Choroid plexus epithelial cell (primary cell): ENCODE measurements around the gene PARD3B.

Experiments
- DNase-seq: peaks from one replicate; pipeline ENCODE4 v3.0.0-alpha.2; 2010; ENCODE audit warnings: low read depth
- H3K4me3 ChIP-seq: 2 replicates; pipeline ENCODE4 v1.5.1; 2011; ENCODE audit warnings: low read depth, mild to moderate bottlenecking, control low read depth, low read length, moderate library complexity
- CTCF ChIP-seq: conservative IDR thresholded peaks from 2 replicates; pipeline ENCODE4 v1.5.1; 2011; ENCODE audit warnings: low read depth, mild to moderate bottlenecking, control low read depth, inconsistent platforms, low read length, moderate library complexity

Gene PARD3B

DNA sequence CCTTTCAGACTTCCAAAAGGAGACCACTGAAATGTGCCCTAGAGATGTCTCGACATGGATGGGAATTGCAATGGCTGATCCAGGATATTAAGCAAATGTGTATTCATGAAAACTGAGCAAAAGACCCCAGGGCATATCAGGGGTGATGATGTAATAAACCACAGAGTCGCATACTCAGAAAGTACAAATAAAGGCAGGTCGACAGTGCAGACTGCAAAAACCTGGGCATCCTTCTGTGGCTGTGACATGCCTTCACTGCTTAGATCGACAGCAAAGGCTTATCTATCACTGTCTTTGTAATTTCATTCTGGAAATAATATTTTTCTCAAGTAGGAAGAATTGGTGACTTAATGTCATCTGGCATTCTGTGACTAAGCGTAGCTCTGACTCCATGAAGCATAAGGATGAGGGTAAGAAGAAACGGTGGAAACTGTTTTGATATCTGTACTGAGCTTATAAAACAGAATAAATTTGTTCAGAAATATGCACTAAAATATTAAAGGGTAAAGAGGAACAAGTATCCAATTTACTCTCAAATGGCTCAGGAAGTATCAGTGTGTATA lies 1021.4 kb downstream of the PARD3B start:
- no peak overlapping the region for H3K4me3 ChIP-seq
- no peak for TF ChIP-seq CTCF
- DNase-seq, result no peak

DNA sequence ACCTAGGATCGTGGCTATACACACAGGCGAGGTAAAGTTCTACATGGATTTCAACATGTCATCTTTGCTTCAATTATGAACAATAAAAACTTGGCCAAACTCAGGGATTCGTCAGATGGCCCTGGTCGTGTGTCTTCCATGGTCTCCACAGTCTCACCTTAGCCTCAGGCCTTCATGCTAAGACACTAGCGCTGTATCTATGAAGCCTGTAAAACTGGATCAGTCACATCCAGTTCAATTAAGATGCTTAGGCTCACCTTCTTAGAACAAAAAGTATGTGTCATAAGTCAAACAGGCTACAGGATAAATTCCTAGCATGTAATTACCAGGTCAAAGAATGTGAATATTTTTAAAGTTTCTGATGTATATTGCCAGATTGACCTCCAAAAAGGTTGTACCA lies 1023.3 kb downstream of the PARD3B start:
- no peak for DNase-seq
- no peak for TF ChIP-seq CTCF
- no peak overlapping the region for H3K4me3 ChIP-seq

DNA sequence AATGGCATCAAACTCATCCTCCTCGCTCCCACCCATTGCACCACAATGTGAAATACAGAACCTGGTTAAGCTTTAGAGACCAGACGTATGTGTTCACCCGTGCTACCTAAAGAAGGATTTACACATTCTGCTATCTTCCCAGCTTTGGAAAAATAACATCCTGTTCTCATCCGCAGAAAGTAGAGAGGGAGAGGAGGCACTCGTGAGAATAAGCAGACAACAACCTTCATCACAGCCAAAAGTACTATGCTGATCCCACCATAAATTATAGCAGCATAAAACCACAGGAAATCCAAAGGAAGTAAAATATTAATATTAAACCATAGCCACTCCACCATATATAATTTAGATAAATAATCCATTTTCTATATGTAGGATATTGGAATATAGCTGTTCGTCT lies 1025.4 kb downstream of the PARD3B start:
- no peak for TF ChIP-seq CTCF
- DNase-seq, result no peak
- no peak overlapping the region for H3K4me3 ChIP-seq

DNA sequence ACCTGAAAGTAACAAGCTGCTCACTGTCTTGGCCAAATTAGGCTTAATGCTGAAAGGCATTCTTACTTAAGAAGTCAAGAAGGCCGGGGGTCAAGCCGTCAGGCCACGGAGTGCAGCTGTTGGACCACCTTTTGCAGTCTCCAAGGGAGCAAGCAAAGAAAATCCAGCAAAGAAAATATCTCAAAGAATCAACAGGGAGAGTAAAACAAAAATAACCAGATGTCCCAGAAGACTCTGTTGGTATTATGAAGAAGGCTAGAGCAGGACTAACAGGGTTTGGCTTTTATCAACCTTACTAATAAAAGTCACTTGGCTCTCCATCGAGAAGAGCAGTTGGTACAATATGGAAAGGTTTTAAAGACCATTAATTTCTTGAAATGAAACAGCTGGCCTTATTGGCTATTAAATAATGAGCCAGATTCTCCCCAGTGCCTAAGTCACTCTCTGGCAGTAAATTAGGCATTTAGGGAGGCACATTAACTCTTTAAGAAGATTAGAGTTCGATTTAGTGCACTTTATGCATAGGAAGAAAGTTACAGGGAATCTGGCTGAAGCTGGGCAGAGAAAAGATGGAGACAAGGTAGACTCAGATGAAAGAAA lies 1026.2 kb downstream of the PARD3B start:
- no peak for TF ChIP-seq CTCF

GRCh38 chr2:205574001-205574400 lies 1028.7 kb downstream of the PARD3B start:
- no peak for TF ChIP-seq CTCF
- H3K4me3 ChIP-seq, result no peak overlapping the region
- DNase-seq, result peak; percentile 63

More for the DNA sequence above, 1026.2 kb downstream of the PARD3B start:
- DNase-seq, result no peak
- H3K4me3 ChIP-seq, result no peak overlapping the region

- H3K4me3 ChIP-seq, result no peak overlapping the region
- DNase-seq, result no peak
- no peak for TF ChIP-seq CTCF
Measured at GRCh38 chr2:205579335-205579734, 1034.1 kb downstream of the PARD3B start.
